GM19193 (cell line): ENCODE data around the gene TSFM.

Experiments used
- POLR2A ChIP-seq: IDR thresholded peaks from 4 replicates; pipeline ENCODE4 v1.6.1; 2011; ENCODE audit not compliant: insufficient read depth, insufficient read length; ENCODE audit errors: extremely low read depth

Gene TSFM

GRCh38 chr12:57765003-57765697, 17.4 kb upstream of the TSFM start:
- peak; percentile 27 for TF ChIP-seq POLR2A

- no peak for TF ChIP-seq POLR2A
Measured at GRCh38 chr12:57765698-57766463, 16.7 kb upstream of the TSFM start.

- no peak for TF ChIP-seq POLR2A
Measured at GRCh38 chr12:57766464-57767304, 15.9 kb upstream of the TSFM start, which contains the start of gene CYP27B1. Gene CYP27B1 (minus strand): TSS chr12:57767078. CDS start chr12:57767041, 37 bp downstream.

GRCh38 chr12:57767305-57767698, 15.3 kb upstream of the TSFM start:
- no peak for TF ChIP-seq POLR2A

- TF ChIP-seq POLR2A = no peak
Measured at GRCh38 chr12:57767876-57768275, 14.7 kb upstream of the TSFM start.

GRCh38 chr12:57769594-57769993, 13.0 kb upstream of the TSFM start:
- no peak for TF ChIP-seq POLR2A

- TF ChIP-seq POLR2A = no peak
Measured at GRCh38 chr12:57770734-57771133, 11.9 kb upstream of the TSFM start.

- TF ChIP-seq POLR2A = no peak
Measured at GRCh38 chr12:57771236-57771872, 11.2 kb upstream of the TSFM start.

- TF ChIP-seq POLR2A = peak; percentile 88
Measured at GRCh38 chr12:57771873-57772428, 10.6 kb upstream of the TSFM start, which contains the start of gene METTL1. Gene METTL1 (minus strand): TSS chr12:57772105. CDS start chr12:57772083, 22 bp downstream.

GRCh38 chr12:57772429-57773322, 9.9 kb upstream of the TSFM start, which contains the start of gene EEF1AKMT3:
Gene EEF1AKMT3 (plus strand): TSS chr12:57772614. CDS start chr12:57772725, 111 bp downstream.
- TF ChIP-seq POLR2A = no peak

GRCh38 chr12:57775044-57775443, 7.5 kb upstream of the TSFM start:
- no peak for TF ChIP-seq POLR2A

- no peak for TF ChIP-seq POLR2A
Measured at GRCh38 chr12:57775563-57776246, 6.9 kb upstream of the TSFM start.

GRCh38 chr12:57776247-57776587, 6.4 kb upstream of the TSFM start:
- TF ChIP-seq POLR2A = no peak
